CD4-positive, alpha-beta T cell treated with Interleukin-1 beta for 1 hour (primary cell): ENCODE measurements around the gene NECTIN1.

Source experiments
- DNase-seq, 2 donors: peaks; one replicate each; pipeline ENCODE4 v3.0.0-alpha.2; 2020 to 2022

The NECTIN1 gene

GRCh38 chr11:119754656-119755355 lies 25.8 kb upstream of the NECTIN1 start:
- DNase-seq = no peak

- DNase-seq = no peak
Measured at GRCh38 chr11:119754199-119754598, 25.2 kb upstream of the NECTIN1 start.

GRCh38 chr11:119752946-119753345 lies 23.9 kb upstream of the NECTIN1 start:
- DNase-seq = no peak

- DNase-seq = no peak
Measured at GRCh38 chr11:119752345-119752871, 23.4 kb upstream of the NECTIN1 start.

GRCh38 chr11:119750056-119750455 lies 21.1 kb upstream of the NECTIN1 start:
- no peak for DNase-seq

GRCh38 chr11:119749006-119749565 lies 20.1 kb upstream of the NECTIN1 start:
- DNase-seq = no peak

GRCh38 chr11:119747868-119748660 lies 19.1 kb upstream of the NECTIN1 start:
- DNase-seq = no peak

- DNase-seq = no peak
Measured at GRCh38 chr11:119745776-119746535, 17.0 kb upstream of the NECTIN1 start.

GRCh38 chr11:119745112-119745511 lies 16.1 kb upstream of the NECTIN1 start:
- no peak for DNase-seq

- no peak for DNase-seq
Measured at GRCh38 chr11:119744577-119744976, 15.6 kb upstream of the NECTIN1 start.

GRCh38 chr11:119743006-119743405 lies 14.0 kb upstream of the NECTIN1 start:
- no peak for DNase-seq

- peak in 1 of 2 donors; percentile 13 for DNase-seq
Measured at GRCh38 chr11:119742263-119742861, 13.4 kb upstream of the NECTIN1 start.

GRCh38 chr11:119741369-119742262 lies 12.6 kb upstream of the NECTIN1 start:
- DNase-seq = peak; percentile 51 to 54

- DNase-seq = no peak
Measured at GRCh38 chr11:119739975-119740374, 11.0 kb upstream of the NECTIN1 start.

GRCh38 chr11:119739021-119739703 lies 10.2 kb upstream of the NECTIN1 start:
- no peak for DNase-seq

GRCh38 chr11:119738059-119738439 lies 9.0 kb upstream of the NECTIN1 start:
- DNase-seq = no peak

GRCh38 chr11:119737366-119738058 lies 8.5 kb upstream of the NECTIN1 start:
- no peak for DNase-seq

GRCh38 chr11:119734788-119735187 lies 5.8 kb upstream of the NECTIN1 start:
- DNase-seq = no peak

GRCh38 chr11:119730789-119731386 lies 1.9 kb upstream of the NECTIN1 start:
- no peak for DNase-seq
